Mesendoderm (in vitro differentiated cells): ENCODE results near the gene HBEGF.
A peak's percentile ranks its signal among the peaks of the same experiment; 100 is the strongest.

Source experiments
- DNase-seq: peaks from one replicate; pipeline ENCODE4 v3.0.0; 2013
- H2AK5ac ChIP-seq: 2 replicates; pipeline ENCODE4 v1.6.1; 2013; ENCODE audit warnings: low read length, inconsistent platforms
- H2BK120ac ChIP-seq: 2 replicates; pipeline ENCODE4 v1.6.1; 2013; ENCODE audit warnings: low read depth, mild to moderate bottlenecking, low read length, moderate library complexity, mixed read lengths
- H2BK15ac ChIP-seq: replicated peaks from 2 replicates; pipeline ENCODE4 v1.6.1; 2013; ENCODE audit warnings: low read depth, mild to moderate bottlenecking, moderate library complexity
- H2BK5ac ChIP-seq: 2 replicates; pipeline ENCODE4 v1.6.1; 2013; ENCODE audit warnings: low read length, inconsistent platforms
- H3K18ac ChIP-seq: 2 replicates; pipeline ENCODE4 v1.6.1; 2013; ENCODE audit warnings: mild to moderate bottlenecking, low read length, mixed read lengths
- H3K23ac ChIP-seq: one replicate; pipeline ENCODE4 v1.6.1; 2013; ENCODE audit warnings: low read length
- H3K27ac ChIP-seq: 2 replicates; pipeline ENCODE4 v1.5.1; 2013; ENCODE audit warnings: low read depth, mild to moderate bottlenecking, inconsistent platforms, low read length, moderate library complexity
- H3K27me3 ChIP-seq: 2 replicates; pipeline ENCODE4 v1.6.1; 2013; ENCODE audit warnings: low read length, control low read depth, mild to moderate bottlenecking, inconsistent platforms; ENCODE audit not compliant: insufficient read depth, poor library complexity
- H3K36me3 ChIP-seq: 2 replicates; pipeline ENCODE4 v1.6.1; 2013; ENCODE audit warnings: low read length, inconsistent platforms; ENCODE audit not compliant: control insufficient read depth, insufficient read depth
- H3K4ac ChIP-seq: one replicate; pipeline ENCODE4 v1.6.1; 2013; ENCODE audit warnings: low read depth, mild to moderate bottlenecking, low read length, moderate library complexity
- H3K4me1 ChIP-seq: 2 replicates; pipeline ENCODE4 v1.6.1; 2013; ENCODE audit warnings: low read depth, low read length, inconsistent platforms; ENCODE audit not compliant: control insufficient read depth
- H3K4me2 ChIP-seq: 2 replicates; pipeline ENCODE4 v1.6.1; 2013; ENCODE audit warnings: low read length
- H3K4me3 ChIP-seq: 2 replicates; pipeline ENCODE4 v1.5.1; 2013; ENCODE audit warnings: mild to moderate bottlenecking, low read length
- H3K56ac ChIP-seq: one replicate; pipeline ENCODE4 v1.6.1; 2013; ENCODE audit warnings: low read length
- H3K79me1 ChIP-seq: 2 replicates; pipeline ENCODE4 v1.6.1; 2013; ENCODE audit warnings: low read length, inconsistent platforms
- H3K79me2 ChIP-seq: 2 replicates; pipeline ENCODE4 v1.6.1; 2013; ENCODE audit warnings: mild to moderate bottlenecking, low read length; ENCODE audit not compliant: control insufficient read depth, insufficient read depth
- H3K9ac ChIP-seq: 2 replicates; pipeline ENCODE4 v1.6.1; 2013; ENCODE audit warnings: low read length, inconsistent platforms
- H4K5ac ChIP-seq: one replicate; pipeline ENCODE4 v1.6.1; 2013; ENCODE audit warnings: low read length
- H4K8ac ChIP-seq: one replicate; pipeline ENCODE4 v1.6.1; 2013; ENCODE audit warnings: low read depth, mild to moderate bottlenecking, control low read depth, low read length, moderate library complexity
- WGBS: extraction: QIAGEN DNeasy Blood & Tissue Kit; methylation state at CpG from one replicate; pipeline ENCODE4 v1.1.7; 2013; ENCODE audit warnings: low lambda C conversion rate, missing lambda C conversion rate; ENCODE audit not compliant: insufficient coverage; ENCODE audit errors: extremely low coverage; 5-methylcytosine and 5-hydroxymethylcytosine counted together

HBEGF gene

GRCh38 chr5:140360101-140360500 is 13.7 kb upstream of the HBEGF start, which contains the start of gene SLC4A9:
Gene SLC4A9, plus strand, starts transcription at chr5:140360194. Its CDS starts 43 bp downstream, at chr5:140360237.
- no peak within 1 kb of the TSS for H2BK120ac ChIP-seq
- H3K4me2 ChIP-seq = no peak within 1 kb of the TSS
- H3K4ac ChIP-seq = no peak within 1 kb of the TSS
- no CpG with 5 or more reads among the region's 2 CpGs for WGBS
- no peaks in the 10 kb centered on the region for H3K4me1 ChIP-seq
- H3K18ac ChIP-seq = no peak within 1 kb of the TSS
- no peak within 1 kb of the TSS for H4K5ac ChIP-seq
- no peak within 1 kb of the TSS for H2AK5ac ChIP-seq
- H3K9ac ChIP-seq = no peak within 1 kb of the TSS
- no peak within 1 kb of the TSS for H2BK15ac ChIP-seq
- no peaks in the 10 kb centered on the region for H3K79me1 ChIP-seq
- no peak within 1 kb of the TSS for H3K27ac ChIP-seq
- no peak within 1 kb of the TSS for H3K56ac ChIP-seq
- H3K79me2 ChIP-seq = no peaks in the 10 kb centered on the region
- no peaks in the 10 kb centered on the region for H3K36me3 ChIP-seq
- no peak within 1 kb of the TSS for H4K8ac ChIP-seq
- no peak within 1 kb of the TSS for H3K4me3 ChIP-seq
- no peak within 1 kb of the TSS for H2BK5ac ChIP-seq
- no peaks in the 10 kb centered on the region for H3K27me3 ChIP-seq
- no peak within 1 kb of the TSS for H3K23ac ChIP-seq
- no peak for DNase-seq

GRCh38 chr5:140358738-140359310 is 12.4 kb upstream of the HBEGF start:
- H3K4me1 ChIP-seq = no peaks in the 10 kb centered on the region
- no peaks in the 10 kb centered on the region for H3K79me2 ChIP-seq
- H3K23ac ChIP-seq = no peak overlapping the region
- no peak overlapping the region for H2AK5ac ChIP-seq
- H4K5ac ChIP-seq = no peak overlapping the region
- no peak overlapping the region for H2BK5ac ChIP-seq
- no peak overlapping the region for H2BK15ac ChIP-seq
- H3K27me3 ChIP-seq = no peaks in the 10 kb centered on the region
- no peak overlapping the region for H3K9ac ChIP-seq
- no CpG with 5 or more reads among the region's 4 CpGs for WGBS
- no peak overlapping the region for H2BK120ac ChIP-seq
- H3K4me3 ChIP-seq = no peak overlapping the region
- no peak overlapping the region for H3K27ac ChIP-seq
- no peaks in the 10 kb centered on the region for H3K79me1 ChIP-seq
- H3K4me2 ChIP-seq = no peak overlapping the region
- no peaks in the 10 kb centered on the region for H3K36me3 ChIP-seq
- no peak overlapping the region for H3K56ac ChIP-seq
- no peak overlapping the region for H3K18ac ChIP-seq
- peak; percentile 89 for DNase-seq
- H3K4ac ChIP-seq = no peak overlapping the region
- H4K8ac ChIP-seq = no peak overlapping the region

GRCh38 chr5:140357726-140358093 is 11.3 kb upstream of the HBEGF start:
- Histone ChIP-seq H3K23ac (no peak overlapping the region), H3K4me3 (no peak overlapping the region), H3K4me1 (no peaks in the 10 kb centered on the region), H3K4me2 (no peak overlapping the region), H4K8ac (no peak overlapping the region), H2BK5ac (no peak overlapping the region), H3K36me3 (no peaks in the 10 kb centered on the region), H3K27me3 (no peaks in the 10 kb centered on the region), H2BK120ac (no peak overlapping the region), H3K4ac (no peak overlapping the region), H3K79me2 (no peaks in the 10 kb centered on the region), H3K9ac (no peak overlapping the region), H3K18ac (no peak overlapping the region), H2BK15ac (no peak overlapping the region), H2AK5ac (no peak overlapping the region), H3K56ac (no peak overlapping the region), H3K27ac (no peak overlapping the region), H4K5ac (no peak overlapping the region), H3K79me1 (no peaks in the 10 kb centered on the region)
- no CpG with 5 or more reads among the region's 18 CpGs for WGBS
- DNase-seq = peak; percentile 92

- Histone ChIP-seq H3K23ac (peak overlapping the region; percentile 9), H3K4me3 (no peak overlapping the region), H2BK120ac (no peak overlapping the region), H3K79me2 (no peaks in the 10 kb centered on the region), H3K27me3 (no peaks in the 10 kb centered on the region), H3K56ac (no peak overlapping the region), H3K27ac (no peak overlapping the region), H3K4me2 (no peak overlapping the region), H3K9ac (no peak overlapping the region), H4K5ac (no peak overlapping the region), H4K8ac (no peak overlapping the region), H3K4ac (no peak overlapping the region), H2AK5ac (no peak overlapping the region), H3K79me1 (no peaks in the 10 kb centered on the region), H2BK15ac (no peak overlapping the region), H3K18ac (no peak overlapping the region), H2BK5ac (no peak overlapping the region), H3K4me1 (no peaks in the 10 kb centered on the region), H3K36me3 (no peaks in the 10 kb centered on the region)
- DNase-seq = no peak
- WGBS = no CpG with 5 or more reads among the region's 10 CpGs
These were observed 10.7 kb upstream of the HBEGF start for GRCh38 chr5:140356853-140357725.

- Histone ChIP-seq H3K27me3 (no peaks in the 10 kb centered on the region), H2BK15ac (no peak overlapping the region)
These were observed 9.1 kb upstream of the HBEGF start for GRCh38 chr5:140355546-140355945.

More at GRCh38 chr5:140355546-140355945, 9.1 kb upstream of the HBEGF start:
- no peaks in the 10 kb centered on the region for H3K36me3 ChIP-seq
- H3K27ac ChIP-seq = no peak overlapping the region
- no peak overlapping the region for H4K8ac ChIP-seq
- no CpG with 5 or more reads among the region's 7 CpGs for WGBS
- H3K4ac ChIP-seq = no peak overlapping the region
- no peak for DNase-seq
- no peak overlapping the region for H3K23ac ChIP-seq
- no peaks in the 10 kb centered on the region for H3K79me2 ChIP-seq
- no peak overlapping the region for H2AK5ac ChIP-seq
- H3K56ac ChIP-seq = no peak overlapping the region
- no peak overlapping the region for H4K5ac ChIP-seq
- no peaks in the 10 kb centered on the region for H3K4me1 ChIP-seq
- no peak overlapping the region for H3K9ac ChIP-seq
- H2BK120ac ChIP-seq = no peak overlapping the region
- no peak overlapping the region for H3K4me2 ChIP-seq
- H3K18ac ChIP-seq = no peak overlapping the region
- no peak overlapping the region for H3K4me3 ChIP-seq
- no peaks in the 10 kb centered on the region for H3K79me1 ChIP-seq
- H2BK5ac ChIP-seq = no peak overlapping the region
